ENCODE measurements around the gene USP24.

USP24 gene

GRCh38 chr1:55064861-55065263, 150.3 kb downstream of the USP24 start:
- DNase-seq, result no peak

GRCh38 chr1:55064071-55064581, 151.0 kb downstream of the USP24 start:
- DNase-seq, result no peak

GRCh38 chr1:55063577-55063942, 151.6 kb downstream of the USP24 start:
- no peak for DNase-seq

- no peak for DNase-seq
Observed at GRCh38 chr1:55062801-55063576, 152.2 kb downstream of the USP24 start.

- DNase-seq, result no peak
Observed at GRCh38 chr1:55061706-55062321, 153.3 kb downstream of the USP24 start.

- no peak for DNase-seq
Observed at GRCh38 chr1:55061000-55061705, 154.0 kb downstream of the USP24 start.

- no peak for DNase-seq
Observed at GRCh38 chr1:55060133-55060999, 154.8 kb downstream of the USP24 start.

- no peak for DNase-seq
Observed at GRCh38 chr1:55059302-55060132, 155.6 kb downstream of the USP24 start.

- no peak for DNase-seq
Observed at GRCh38 chr1:55057956-55058298, 157.2 kb downstream of the USP24 start.

GRCh38 chr1:55057270-55057955, 157.8 kb downstream of the USP24 start:
- DNase-seq, result no peak

- no peak for DNase-seq
Observed at GRCh38 chr1:55056632-55056992, 158.6 kb downstream of the USP24 start.

GRCh38 chr1:55055951-55056631, 159.1 kb downstream of the USP24 start:
- no peak for DNase-seq

GRCh38 chr1:55055084-55055882, 159.9 kb downstream of the USP24 start:
- no peak for DNase-seq

GRCh38 chr1:55054396-55054795, 160.8 kb downstream of the USP24 start:
- DNase-seq, result no peak

- DNase-seq, result no peak
Observed at GRCh38 chr1:55053265-55053954, 161.8 kb downstream of the USP24 start.

GRCh38 chr1:55052221-55053142, 162.7 kb downstream of the USP24 start:
- no peak for DNase-seq

GRCh38 chr1:55051621-55052020, 163.5 kb downstream of the USP24 start:
- DNase-seq, result no peak

GRCh38 chr1:55051169-55051568, 164.0 kb downstream of the USP24 start:
- DNase-seq, result no peak

All from stimulated activated CD4-positive, alpha-beta T cell treated with anti-CD3 and anti-CD28 coated beads, Interleukin-12 subunit alpha, Interleukin-12 subunit beta, amount 100 ng/mL, for 4 hours (primary cell).